Liver (tissue), 9 donors: Measurements from ENCODE around the gene NIM1K. TPM values are rescaled to one million over a fixed set of nuclear protein-coding genes. Genes with fewer than 3 reads are reported as not detected.

ENCODE experiments used
- DNase-seq: peaks from one replicate; pipeline ENCODE4 v3.0.0-alpha.2; 2017; ENCODE audit warnings: low spot score
- H3K27ac ChIP-seq, 2 donors: one replicate each; pipeline ENCODE4 v1.7.0; 2013; ENCODE audit warnings: inconsistent platforms in 2 of 2, low read length in 2 of 2, control low read depth in 1 of 2, low read depth in 1 of 2, mild to moderate bottlenecking in 1 of 2
- H3K27me3 ChIP-seq, 4 donors: one replicate each; pipeline versions ENCODE4 v1.6.1 to v1.7.0; 2013; ENCODE audit warnings: low read length in 3 of 4, inconsistent platforms in 1 of 4, mild to moderate bottlenecking in 1 of 4, moderate library complexity in 1 of 4; ENCODE audit not compliant: control insufficient read depth in 4 of 4, insufficient read depth in 4 of 4
- H3K36me3 ChIP-seq, 4 donors: one replicate each; pipeline versions ENCODE4 v1.6.1 to v1.7.0; 2013; ENCODE audit warnings: low read length in 3 of 4, mild to moderate bottlenecking in 3 of 4, low read depth in 1 of 4, moderate library complexity in 1 of 4; ENCODE audit not compliant: control insufficient read depth in 4 of 4, insufficient read depth in 3 of 4
- H3K4me1 ChIP-seq, 4 donors: one replicate each; pipeline versions ENCODE4 v1.6.1 to v1.7.0; 2013; ENCODE audit warnings: low read length in 3 of 4, mild to moderate bottlenecking in 3 of 4, moderate library complexity in 1 of 4; ENCODE audit not compliant: control insufficient read depth in 4 of 4, insufficient read depth in 4 of 4
- H3K4me3 ChIP-seq, 3 donors: one replicate each; pipeline versions ENCODE4 v1.6.1 to v1.7.0; 2013; ENCODE audit warnings: low read length in 3 of 3, control low read depth in 1 of 3, low read depth in 1 of 3, mild to moderate bottlenecking in 1 of 3
- H3K9ac ChIP-seq, 2 donors: one replicate each; pipeline ENCODE4 v1.7.0; 2013; ENCODE audit warnings: low read length in 2 of 2, mild to moderate bottlenecking in 2 of 2, moderate library complexity in 2 of 2, control low read depth in 1 of 2, low read depth in 1 of 2
- H3K9me3 ChIP-seq, 4 donors: one replicate each; pipeline versions ENCODE4 v1.6.1 to v1.7.0; 2013; ENCODE audit warnings: low read length in 3 of 4; ENCODE audit not compliant: control insufficient read depth in 4 of 4
- CTCF ChIP-seq: fragments of 150-350 bp; IDR thresholded peaks from 2 replicates; pipeline ENCODE4 v1.5.1; 2017; ENCODE audit warnings: improper control_type of control experiment, low read depth, low read length; ENCODE audit not compliant: missing input control
- EGR1 ChIP-seq, 2 donors: IDR thresholded peaks; 2 replicates each; pipeline ENCODE4 v1.6.1; 2016 to 2018; ENCODE audit warnings: antibody characterized with exemption in 2 of 2, low read depth in 2 of 2
- FOXA1 ChIP-seq: IDR thresholded peaks from 2 replicates; pipeline ENCODE4 v1.6.1; 2016; ENCODE audit warnings: antibody characterized with exemption
- FOXA2 ChIP-seq: IDR thresholded peaks from 2 replicates; pipeline ENCODE4 v1.6.1; 2016; ENCODE audit warnings: antibody characterized with exemption
- GABPA ChIP-seq, 2 donors: IDR thresholded peaks in 1 of 2; conservative IDR thresholded peaks in 1 of 2; 2 replicates each; pipeline ENCODE4 v1.6.1; 2016; ENCODE audit warnings: antibody characterized with exemption in 2 of 2, mild to moderate bottlenecking in 1 of 2, moderate library complexity in 1 of 2
- HNF4A ChIP-seq, 2 donors: conservative IDR thresholded peaks; 2 replicates each; pipeline ENCODE4 v1.6.1; 2016; ENCODE audit warnings: antibody characterized with exemption in 2 of 2, mild to moderate bottlenecking in 2 of 2
- HNF4G ChIP-seq: IDR thresholded peaks from 2 replicates; pipeline ENCODE4 v1.6.1; 2016; ENCODE audit warnings: antibody characterized with exemption
- JUND ChIP-seq, 2 donors: IDR thresholded peaks; 2 replicates each; pipeline ENCODE4 v1.6.1; 2016; ENCODE audit warnings: antibody characterized with exemption in 2 of 2
- NR2F2 ChIP-seq: IDR thresholded peaks from 2 replicates; pipeline ENCODE4 v1.6.1; 2016; ENCODE audit warnings: antibody characterized with exemption
- RAD21 ChIP-seq, 2 donors: IDR thresholded peaks; 2 replicates each; pipeline ENCODE4 v1.6.1; 2016; ENCODE audit warnings: antibody characterized with exemption in 2 of 2, mild to moderate bottlenecking in 2 of 2
- REST ChIP-seq: IDR thresholded peaks from 2 replicates; pipeline ENCODE4 v1.6.1; 2016; ENCODE audit warnings: antibody characterized with exemption, mild to moderate bottlenecking
- RXRA ChIP-seq, 2 donors: IDR thresholded peaks; 2 replicates each; pipeline ENCODE4 v1.6.1; 2017 to 2018; ENCODE audit warnings: antibody characterized with exemption in 2 of 2, mild to moderate bottlenecking in 1 of 2
- SP1 ChIP-seq: IDR thresholded peaks from 2 replicates; pipeline ENCODE4 v1.6.1; 2018; ENCODE audit warnings: antibody characterized with exemption, mild to moderate bottlenecking
- TAF1 ChIP-seq: conservative IDR thresholded peaks from 2 replicates; pipeline ENCODE4 v1.6.1; 2016; ENCODE audit warnings: antibody characterized with exemption, mild to moderate bottlenecking
- YY1 ChIP-seq: IDR thresholded peaks from 2 replicates; pipeline ENCODE4 v1.6.1; 2016; ENCODE audit warnings: antibody characterized with exemption, mild to moderate bottlenecking
- ZBTB33 ChIP-seq: IDR thresholded peaks from 2 replicates; pipeline ENCODE4 v1.6.1; 2016; ENCODE audit warnings: antibody characterized with exemption
- WGBS: extraction: QIAGEN DNeasy Blood & Tissue Kit; methylation state at CpG from one replicate; pipeline ENCODE4 v1.1.7; 2013; 5-methylcytosine and 5-hydroxymethylcytosine counted together
- polyA plus RNA-seq, 2 donors: library from polyadenylated mRNA; stranded (reverse) in 1 of 2; unstranded in 1 of 2; fragments of 200-250 nt in 1 of 2; fragments of >200 nt in 1 of 2; fragmentation: Nextera tagmentation in 1 of 2; extraction: Ambion mirVana in 1 of 2; gene quantifications; one replicate each; pipeline versions ENCODE4 v1.2.1 to v1.2.3, GENCODE V29; 2013 to 2015
- total RNA-seq, 2 donors: library from RNA; depleted of rRNA; stranded (reverse); fragments of >200 nt; gene quantifications; one replicate each; pipeline ENCODE4 v1.2.3, GENCODE V29; 2014
- TF ChIP-seq, protein P1 (sequence below): IDR thresholded peaks from 2 replicates; pipeline ENCODE4 v1.6.1; 2016; ENCODE audit warnings: antibody characterized with exemption
- TF ChIP-seq, protein P2 (sequence below): IDR thresholded peaks from 2 replicates; pipeline ENCODE4 v1.6.1; 2016; ENCODE audit warnings: antibody characterized with exemption
- donor health status: healthy.
- donor health status: healthy.
- donor health status: healthy.
- donor health status: healthy.
- donor health status: healthy.

Gene NIM1K
- total and polyA plus RNA-seq, 4 donors, result 0.07 to 0.15 TPM; not detected in 2

GRCh38 chr5:43149231-43149630, 42.8 kb upstream of the NIM1K start (continued):
- TF ChIP-seq CTCF, result no peak

DNA sequence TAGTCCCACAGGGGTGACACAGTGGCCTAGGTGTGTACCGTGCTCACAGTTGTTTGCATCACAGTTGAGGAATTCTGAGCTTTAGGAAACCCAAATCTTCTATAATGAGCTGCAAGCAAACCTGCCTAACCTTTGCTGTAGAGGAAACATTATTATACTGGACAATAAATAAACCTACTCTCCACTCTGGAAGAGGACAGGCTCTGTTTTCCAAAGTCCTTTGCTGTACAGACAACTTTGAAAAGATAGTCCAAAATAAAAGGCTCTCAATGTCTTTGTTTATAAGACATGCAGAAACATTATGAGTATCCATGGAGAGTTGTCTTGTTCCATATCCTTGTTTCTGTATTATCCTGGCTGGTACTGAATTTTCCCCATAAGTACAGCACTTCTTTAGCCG, 42.0 kb upstream of the NIM1K start:
- Histone ChIP-seq H3K4me3 (no peak overlapping the region), H3K4me1 (no peaks in the 10 kb centered on the region), H3K27ac (no peak overlapping the region), H3K9ac (no peak overlapping the region), H3K36me3 (peaks cover 0 to 2% (median 0%) of the 10 kb centered on the region in 4 donors), H3K27me3 (no peaks in the 10 kb centered on the region), H3K9me3 (no peaks in the 10 kb centered on the region)
- WGBS, result 94% methylated on average over 2 of the region's 2 CpGs
- no peak for DNase-seq
- TF ChIP-seq REST (no peak), FOXA2 (no peak), SP1 (no peak), TAF1 (no peak), CTCF (no peak), GABPA (IDR thresholded peaks at IDR 0.05 in 1 of 2, conservative IDR thresholded peaks at IDR 0.05 in 1 of 2) (no peak), RAD21 (IDR thresholded peaks at IDR 0.05) (no peak), NR2F2 (no peak), ZBTB33 (no peak), EGR1 (IDR thresholded peaks at IDR 0.05; ENCODE audit: low read depth in 2 of 2) (no peak), FOXA1 (no peak), JUND (IDR thresholded peaks at IDR 0.05) (no peak), YY1 (no peak), RXRA (IDR thresholded peaks at IDR 0.05) (no peak), HNF4A (conservative IDR thresholded peaks at IDR 0.05) (no peak), HNF4G (no peak)
- TF ChIP-seq, protein P1, sequence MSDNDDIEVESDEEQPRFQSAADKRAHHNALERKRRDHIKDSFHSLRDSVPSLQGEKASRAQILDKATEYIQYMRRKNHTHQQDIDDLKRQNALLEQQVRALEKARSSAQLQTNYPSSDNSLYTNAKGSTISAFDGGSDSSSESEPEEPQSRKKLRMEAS, result no peak
- TF ChIP-seq, protein P2, sequence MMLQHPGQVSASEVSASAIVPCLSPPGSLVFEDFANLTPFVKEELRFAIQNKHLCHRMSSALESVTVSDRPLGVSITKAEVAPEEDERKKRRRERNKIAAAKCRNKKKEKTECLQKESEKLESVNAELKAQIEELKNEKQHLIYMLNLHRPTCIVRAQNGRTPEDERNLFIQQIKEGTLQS, result no peak
